ENCODE data around the gene KDM3B.

DNA sequence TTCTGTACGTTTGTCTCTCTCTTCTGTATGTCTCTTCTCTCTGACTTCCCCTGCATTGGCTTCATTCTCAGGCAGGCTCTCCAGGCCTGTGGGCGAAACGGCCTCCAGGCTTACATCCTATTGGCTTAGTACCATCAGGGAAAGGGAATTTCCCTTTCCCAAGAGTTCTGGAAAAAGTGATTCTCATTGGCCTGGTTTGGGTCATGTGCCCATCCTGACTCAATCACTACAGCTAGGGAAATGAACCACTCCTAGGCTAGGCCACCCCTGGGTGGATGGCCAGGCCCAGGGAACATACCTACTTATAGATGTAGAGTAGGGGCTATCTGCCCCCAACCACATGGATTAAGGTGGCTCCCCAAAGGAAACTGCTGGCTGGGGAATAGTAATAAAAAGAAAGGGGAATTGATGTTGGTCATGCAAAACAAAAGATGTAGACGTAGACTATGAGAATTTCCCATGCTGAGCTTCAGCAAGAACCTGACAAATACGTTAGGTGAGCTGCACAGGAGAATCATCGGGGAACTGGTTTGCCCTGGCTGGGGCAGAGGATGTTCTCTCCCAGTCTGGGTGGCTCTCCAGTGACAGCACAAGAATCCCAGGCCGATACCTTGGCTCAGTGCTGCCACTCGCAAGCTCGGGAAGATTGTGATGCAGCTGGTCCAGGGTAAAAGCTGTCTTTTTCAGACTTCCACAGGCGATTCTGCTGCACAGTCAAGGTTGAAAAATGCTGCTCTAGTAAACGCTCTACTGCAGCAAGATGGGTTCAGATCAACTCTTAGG, 109.0 kb downstream of the KDM3B start:
- TF ChIP-seq ZBTB7A (IDR thresholded peaks at IDR 0.05; ENCODE audit: low read depth) (no peak), TAF1 (IDR thresholded peaks at IDR 0.05; ENCODE audit: low read depth) (no peak), CREB1 (IDR thresholded peaks at IDR 0.05; ENCODE audit: low read depth) (no peak), CEBPB (IDR thresholded peaks at IDR 0.05) (no peak), TEAD4 (IDR thresholded peaks at IDR 0.05) (no peak)
- TF ChIP-seq, protein P1, sequence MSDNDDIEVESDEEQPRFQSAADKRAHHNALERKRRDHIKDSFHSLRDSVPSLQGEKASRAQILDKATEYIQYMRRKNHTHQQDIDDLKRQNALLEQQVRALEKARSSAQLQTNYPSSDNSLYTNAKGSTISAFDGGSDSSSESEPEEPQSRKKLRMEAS (IDR thresholded peaks at IDR 0.05) = no peak
- TF ChIP-seq, protein P2, sequence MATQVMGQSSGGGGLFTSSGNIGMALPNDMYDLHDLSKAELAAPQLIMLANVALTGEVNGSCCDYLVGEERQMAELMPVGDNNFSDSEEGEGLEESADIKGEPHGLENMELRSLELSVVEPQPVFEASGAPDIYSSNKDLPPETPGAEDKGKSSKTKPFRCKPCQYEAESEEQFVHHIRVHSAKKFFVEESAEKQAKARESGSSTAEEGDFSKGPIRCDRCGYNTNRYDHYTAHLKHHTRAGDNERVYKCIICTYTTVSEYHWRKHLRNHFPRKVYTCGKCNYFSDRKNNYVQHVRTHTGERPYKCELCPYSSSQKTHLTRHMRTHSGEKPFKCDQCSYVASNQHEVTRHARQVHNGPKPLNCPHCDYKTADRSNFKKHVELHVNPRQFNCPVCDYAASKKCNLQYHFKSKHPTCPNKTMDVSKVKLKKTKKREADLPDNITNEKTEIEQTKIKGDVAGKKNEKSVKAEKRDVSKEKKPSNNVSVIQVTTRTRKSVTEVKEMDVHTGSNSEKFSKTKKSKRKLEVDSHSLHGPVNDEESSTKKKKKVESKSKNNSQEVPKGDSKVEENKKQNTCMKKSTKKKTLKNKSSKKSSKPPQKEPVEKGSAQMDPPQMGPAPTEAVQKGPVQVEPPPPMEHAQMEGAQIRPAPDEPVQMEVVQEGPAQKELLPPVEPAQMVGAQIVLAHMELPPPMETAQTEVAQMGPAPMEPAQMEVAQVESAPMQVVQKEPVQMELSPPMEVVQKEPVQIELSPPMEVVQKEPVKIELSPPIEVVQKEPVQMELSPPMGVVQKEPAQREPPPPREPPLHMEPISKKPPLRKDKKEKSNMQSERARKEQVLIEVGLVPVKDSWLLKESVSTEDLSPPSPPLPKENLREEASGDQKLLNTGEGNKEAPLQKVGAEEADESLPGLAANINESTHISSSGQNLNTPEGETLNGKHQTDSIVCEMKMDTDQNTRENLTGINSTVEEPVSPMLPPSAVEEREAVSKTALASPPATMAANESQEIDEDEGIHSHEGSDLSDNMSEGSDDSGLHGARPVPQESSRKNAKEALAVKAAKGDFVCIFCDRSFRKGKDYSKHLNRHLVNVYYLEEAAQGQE (IDR thresholded peaks at IDR 0.05; ENCODE audit: low read depth) = no peak
- TF ChIP-seq, protein P3, sequence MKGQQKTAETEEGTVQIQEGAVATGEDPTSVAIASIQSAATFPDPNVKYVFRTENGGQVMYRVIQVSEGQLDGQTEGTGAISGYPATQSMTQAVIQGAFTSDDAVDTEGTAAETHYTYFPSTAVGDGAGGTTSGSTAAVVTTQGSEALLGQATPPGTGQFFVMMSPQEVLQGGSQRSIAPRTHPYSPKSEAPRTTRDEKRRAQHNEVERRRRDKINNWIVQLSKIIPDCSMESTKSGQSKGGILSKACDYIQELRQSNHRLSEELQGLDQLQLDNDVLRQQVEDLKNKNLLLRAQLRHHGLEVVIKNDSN (IDR thresholded peaks at IDR 0.05) = peak; percentile 84

Data from Ishikawa (cell line).